ENCODE data around the gene SULT1A3. TPM values are rescaled to one million over a fixed set of nuclear protein-coding genes. Genes with fewer than 3 reads are reported as not detected.
"Not testable (repeated sequence)": the region's sequence is repeated elsewhere in the genome, so short reads cannot be mapped to it uniquely, and the experiment has no call there.

SULT1A3 gene
- total RNA-seq, 1 experiment from 2014 or later: 8.3 TPM

- TF ChIP-seq ZBTB43 (CRISPR knock-in tag; IDR thresholded peaks at IDR 0.05): no peak
- TF ChIP-seq USF1 (CRISPR knock-in tag; IDR thresholded peaks at IDR 0.05): no peak
- TF ChIP-seq EMX1 (CRISPR knock-in tag; IDR thresholded peaks at IDR 0.05): no peak
- no peak for TF ChIP-seq ATF1 (CRISPR knock-in tag; IDR thresholded peaks at IDR 0.05)
- no peak for TF ChIP-seq ATF3 (CRISPR knock-in tag; conservative IDR thresholded peaks at IDR 0.05)
- no peak for TF ChIP-seq ATF6 (CRISPR knock-in tag; IDR thresholded peaks at IDR 0.05)
- TF ChIP-seq ZNF263 (CRISPR knock-in tag; IDR thresholded peaks at IDR 0.05; ENCODE audit: low read depth): no peak
- no peak for TF ChIP-seq AFF4 (CRISPR knock-in tag; IDR thresholded peaks at IDR 0.05; ENCODE audit: borderline replicate concordance)
Measured at GRCh38 chr16:30173054-30173453, 26.0 kb upstream of the SULT1A3 start (continued).

- H3K4me3 Mint-ChIP-seq; ATAC-seq; H3K27ac Mint-ChIP-seq; H3K9me3 Mint-ChIP-seq; POLR2A ChIA-PET; DNase-seq (ENCODE audit: low spot score); H3K4me1 Mint-ChIP-seq; H3K36me3 Mint-ChIP-seq: not testable (repeated sequence)
- CTCF ChIA-PET: interaction anchor here (0.7 kb wide), 2 partner anchors 381 to 519 kb away, joined by 3 to 4 read pairs; partner anchors contain the start of gene ZNF764
- H3K27me3 Mint-ChIP-seq (ENCODE audit: low read depth): peaks cover 38% of the 10 kb centered on the region
Measured at GRCh38 chr16:30176876-30177275, 22.2 kb upstream of the SULT1A3 start.

- peaks cover 48% of the 10 kb centered on the region for H3K27me3 Mint-ChIP-seq (ENCODE audit: low read depth)
- ChIA-PET POLR2A (no interaction called here), CTCF (interaction anchor here (1.0 to 1.8 kb wide), 2 partner anchors 67 to 87 kb away, joined by 3 to 6 read pairs; no protein-coding TSS in a partner anchor)
- H3K4me1 Mint-ChIP-seq: no peaks in the 10 kb centered on the region
- DNase-seq (ENCODE audit: low spot score): no peak
- no peaks in the 10 kb centered on the region for H3K9me3 Mint-ChIP-seq
- no peak overlapping the region for H3K27ac Mint-ChIP-seq
- no peak for TF ChIP-seq FOXK1 (CRISPR knock-in tag; IDR thresholded peaks at IDR 0.05)
- no peak for TF ChIP-seq JUN (CRISPR knock-in tag; IDR thresholded peaks at IDR 0.05)
- no peaks in the 10 kb centered on the region for H3K36me3 Mint-ChIP-seq
- no peak for ATAC-seq
- H3K4me3 Mint-ChIP-seq: no peak overlapping the region
Measured at GRCh38 chr16:30179195-30179594, 19.9 kb upstream of the SULT1A3 start.

- no peak for ATAC-seq
- ChIA-PET POLR2A (no interaction called here), CTCF (interaction anchor here (0.6 to 1.8 kb wide), 3 partner anchors 68 to 676 kb away, joined by 3 to 6 read pairs (median 4); no protein-coding TSS in a partner anchor)
- no peaks in the 10 kb centered on the region for H3K36me3 Mint-ChIP-seq
- H3K4me1 Mint-ChIP-seq: 0 out of 2 replicates have a peak, but pooled peaks cover 3% of the 10 kb centered on the region
- TF ChIP-seq ZNF121 (CRISPR knock-in tag; IDR thresholded peaks at IDR 0.05) (0 out of 2 replicates have a peak, but pooled peaks have one; percentile 24), ZNF671 (CRISPR knock-in tag; IDR thresholded peaks at IDR 0.05) (no peak)
- no peaks in the 10 kb centered on the region for H3K9me3 Mint-ChIP-seq
- H3K27me3 Mint-ChIP-seq (ENCODE audit: low read depth): peaks cover 55% of the 10 kb centered on the region
- H3K27ac Mint-ChIP-seq: no peak overlapping the region
- no peak overlapping the region for H3K4me3 Mint-ChIP-seq
- DNase-seq (ENCODE audit: low spot score): no peak
Measured at GRCh38 chr16:30179931-30180330, 19.1 kb upstream of the SULT1A3 start.
